HG03039 (cell line): ENCODE measurements around the gene SHANK3.
"Not testable (repeated sequence)": the region's sequence is repeated elsewhere in the genome, so short reads cannot be mapped to it uniquely, and the experiment has no call there.

ENCODE experiments used
- ATAC-seq: cut with Tn5 transposase; IDR thresholded peaks from one replicate; pipeline ENCODE4 v1.9.1; 2021; ENCODE audit warnings: mild to moderate bottlenecking, moderate library complexity; ENCODE audit not compliant: unreplicated experiment

Gene SHANK3

GRCh38 chr22:50672471-50673230, at the start of gene SHANK3:
SHANK3 (plus strand) TSS chr22:50672823.
- ATAC-seq = no peak

- no peak for ATAC-seq
Observed at GRCh38 chr22:50624347-50625130, 48.1 kb upstream of the SHANK3 start.

GRCh38 chr22:50625131-50625567, 47.5 kb upstream of the SHANK3 start:
- ATAC-seq = no peak

GRCh38 chr22:50625568-50626313, 46.9 kb upstream of the SHANK3 start:
- no peak for ATAC-seq

- ATAC-seq = no peak
Observed at GRCh38 chr22:50626314-50626849, 46.2 kb upstream of the SHANK3 start.

- no peak for ATAC-seq
Observed at GRCh38 chr22:50626850-50627641, 45.6 kb upstream of the SHANK3 start.

- peak; percentile 77 for ATAC-seq
Observed at GRCh38 chr22:50627642-50628542, 44.7 kb upstream of the SHANK3 start, which contains the start of gene ARSA. ARSA (minus strand) TSS chr22:50628152; CDS start chr22:50627779, 373 bp downstream.

GRCh38 chr22:50628543-50629134, 44.0 kb upstream of the SHANK3 start:
- no peak for ATAC-seq

- no peak for ATAC-seq
Observed at GRCh38 chr22:50630376-50630775, 42.2 kb upstream of the SHANK3 start.

GRCh38 chr22:50633086-50633485, 39.5 kb upstream of the SHANK3 start:
- no peak for ATAC-seq

- ATAC-seq = no peak
Observed at GRCh38 chr22:50633771-50634170, 38.9 kb upstream of the SHANK3 start.

GRCh38 chr22:50635591-50635990, 37.0 kb upstream of the SHANK3 start:
- ATAC-seq = no peak

GRCh38 chr22:50640296-50640695, 32.3 kb upstream of the SHANK3 start:
- not testable (repeated sequence) for ATAC-seq

GRCh38 chr22:50640857-50641647, 31.6 kb upstream of the SHANK3 start:
- ATAC-seq = no peak

GRCh38 chr22:50641696-50642607, 30.7 kb upstream of the SHANK3 start:
- no peak for ATAC-seq

GRCh38 chr22:50643021-50643820, 29.4 kb upstream of the SHANK3 start:
- ATAC-seq = not testable (repeated sequence)
